GM21390 (cell line): Measurements from ENCODE around the gene IL15.
"Not testable (repeated sequence)": the region's sequence is repeated elsewhere in the genome, so short reads cannot be mapped to it uniquely, and the experiment has no call there.

Experiments
- ATAC-seq: cut with Tn5 transposase; IDR thresholded peaks from one replicate; pipeline ENCODE4 v1.9.1; 2021; ENCODE audit not compliant: unreplicated experiment

Gene IL15

DNA sequence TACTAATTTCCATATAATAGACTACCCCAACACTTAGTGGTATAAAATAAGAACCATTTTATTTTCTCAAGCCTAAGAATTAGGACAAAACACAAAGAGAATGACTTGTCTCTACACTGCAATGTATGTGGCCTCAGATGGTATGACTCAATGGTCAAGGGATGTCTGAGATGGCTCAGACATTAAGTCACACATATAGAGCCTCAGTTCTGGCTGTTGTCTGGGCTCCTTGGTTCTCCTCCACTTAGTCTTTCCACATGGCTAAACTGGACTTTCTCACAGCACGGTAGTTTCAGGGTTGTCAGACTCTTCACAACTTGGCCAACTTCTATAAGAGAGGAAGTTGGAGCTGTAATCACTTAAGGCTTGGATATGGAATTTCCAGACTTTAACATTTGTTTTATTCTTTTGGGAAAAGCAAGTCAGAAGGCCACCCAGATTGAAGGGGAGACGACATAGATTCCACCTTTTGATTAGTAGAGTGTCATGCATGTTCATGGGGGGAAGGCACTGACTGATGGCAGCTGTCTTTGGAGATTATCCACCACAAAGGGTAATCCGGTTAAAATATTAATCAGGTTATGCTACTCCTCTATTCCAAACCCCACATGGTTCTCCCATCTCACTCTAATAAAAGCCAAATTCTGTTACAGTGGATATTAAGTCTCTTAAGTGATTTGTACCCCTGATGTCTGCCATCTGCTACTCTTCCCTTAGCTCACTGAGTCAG, 9.4 kb downstream of the IL15 start:
- no peak for ATAC-seq

DNA sequence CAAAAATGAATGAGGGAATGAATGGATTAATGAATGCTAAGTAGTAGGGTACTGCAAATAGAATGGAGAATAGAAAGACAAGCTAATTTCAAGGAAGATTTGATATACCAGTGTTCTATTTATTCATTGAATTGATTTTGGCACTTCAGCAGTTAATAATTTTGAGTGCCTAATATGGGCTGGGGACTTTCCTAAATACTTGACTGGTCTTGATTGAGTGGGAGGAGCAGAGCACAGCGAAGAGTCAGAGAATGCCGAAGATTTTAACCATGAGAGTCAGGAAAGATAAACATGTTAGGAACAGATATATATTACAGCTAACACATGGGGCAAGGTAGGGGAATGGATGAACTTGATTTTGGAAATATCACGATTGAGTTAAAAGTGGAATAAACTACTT, 10.6 kb downstream of the IL15 start:
- no peak for ATAC-seq

DNA sequence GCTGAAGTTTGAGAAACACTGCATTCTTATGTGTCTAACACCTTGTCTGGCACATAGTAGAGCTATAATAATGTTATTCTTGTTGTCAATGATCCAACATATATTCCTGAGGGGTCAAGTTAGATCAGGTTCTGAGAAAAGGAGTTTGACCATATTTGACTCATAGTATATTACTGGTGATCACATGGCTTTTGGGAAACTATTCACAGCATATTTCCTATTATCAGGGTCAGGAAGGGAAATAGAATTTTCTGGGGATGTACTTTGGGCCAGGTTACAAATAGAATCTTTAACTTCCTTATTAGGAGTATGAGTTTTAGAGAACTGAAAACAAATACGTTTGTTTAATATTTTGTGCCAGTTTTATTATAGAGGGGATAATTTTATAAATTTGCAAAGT, 11.6 kb downstream of the IL15 start:
- no peak for ATAC-seq

DNA sequence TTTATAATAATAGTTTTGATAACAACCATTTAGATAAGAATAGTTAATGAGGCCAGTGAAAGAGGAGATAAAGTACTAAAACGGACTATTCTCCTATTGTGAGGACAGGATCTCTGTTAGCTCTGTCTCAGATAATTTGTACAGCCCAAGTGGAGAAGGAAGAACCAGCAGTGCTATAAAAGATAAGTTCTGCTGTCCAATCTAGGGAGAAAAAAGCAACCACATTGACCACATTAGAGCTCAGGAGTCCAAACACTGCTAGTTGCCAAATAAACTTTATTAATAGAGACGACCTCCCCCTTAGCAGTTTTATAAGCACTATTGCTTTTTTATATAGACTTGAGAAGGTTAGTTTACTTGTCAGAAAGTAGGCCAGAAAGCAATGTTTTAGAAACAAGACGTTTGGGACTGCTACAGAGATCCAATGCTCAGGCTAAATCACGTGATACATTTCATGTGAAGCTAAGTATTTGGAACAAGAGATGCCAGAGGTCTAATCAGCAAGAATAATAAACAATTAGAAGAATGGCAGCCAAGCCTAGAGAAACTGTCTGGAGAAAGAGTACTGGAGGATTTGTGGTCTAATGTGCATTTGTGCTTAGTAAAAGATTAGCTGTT, 15.9 kb downstream of the IL15 start:
- no peak for ATAC-seq

DNA sequence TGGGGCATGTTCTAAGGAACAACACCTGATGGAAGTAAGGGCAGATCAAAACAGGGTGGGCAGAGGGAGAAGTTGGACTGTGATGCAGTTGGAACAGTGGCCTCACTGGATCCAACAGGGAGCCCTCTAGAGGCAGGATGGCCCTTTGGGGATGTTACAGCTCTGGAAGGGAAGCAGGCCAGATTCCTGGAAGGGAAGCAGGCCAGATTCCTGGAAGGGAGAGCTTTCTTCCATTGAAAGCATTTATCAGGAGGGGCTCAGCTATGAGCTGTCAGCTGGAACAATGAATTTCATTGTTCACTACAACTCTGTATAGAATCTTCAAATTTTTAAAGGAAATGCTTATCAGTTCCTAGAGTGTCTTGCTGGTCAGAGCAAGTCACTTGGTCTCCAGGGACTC, 17.7 kb downstream of the IL15 start:
- ATAC-seq = no peak

DNA sequence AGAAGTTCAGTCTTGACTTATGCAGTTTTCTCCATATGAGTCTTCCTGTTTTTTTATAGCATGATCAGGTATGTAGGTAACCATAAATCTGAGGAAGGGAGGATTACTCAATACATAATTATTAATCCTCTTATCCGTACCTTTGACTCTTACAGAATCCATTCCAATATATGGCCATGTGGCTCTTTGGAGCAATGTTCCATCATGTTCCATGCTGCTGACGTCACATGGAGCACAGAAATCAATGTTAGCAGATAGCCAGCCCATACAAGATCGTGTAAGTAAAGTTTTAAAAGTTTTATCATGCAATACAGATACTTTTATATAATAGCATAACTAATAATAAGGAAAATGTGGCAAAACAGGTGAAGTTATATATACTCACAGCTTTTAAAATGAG, 19.6 kb downstream of the IL15 start:
- no peak for ATAC-seq

DNA sequence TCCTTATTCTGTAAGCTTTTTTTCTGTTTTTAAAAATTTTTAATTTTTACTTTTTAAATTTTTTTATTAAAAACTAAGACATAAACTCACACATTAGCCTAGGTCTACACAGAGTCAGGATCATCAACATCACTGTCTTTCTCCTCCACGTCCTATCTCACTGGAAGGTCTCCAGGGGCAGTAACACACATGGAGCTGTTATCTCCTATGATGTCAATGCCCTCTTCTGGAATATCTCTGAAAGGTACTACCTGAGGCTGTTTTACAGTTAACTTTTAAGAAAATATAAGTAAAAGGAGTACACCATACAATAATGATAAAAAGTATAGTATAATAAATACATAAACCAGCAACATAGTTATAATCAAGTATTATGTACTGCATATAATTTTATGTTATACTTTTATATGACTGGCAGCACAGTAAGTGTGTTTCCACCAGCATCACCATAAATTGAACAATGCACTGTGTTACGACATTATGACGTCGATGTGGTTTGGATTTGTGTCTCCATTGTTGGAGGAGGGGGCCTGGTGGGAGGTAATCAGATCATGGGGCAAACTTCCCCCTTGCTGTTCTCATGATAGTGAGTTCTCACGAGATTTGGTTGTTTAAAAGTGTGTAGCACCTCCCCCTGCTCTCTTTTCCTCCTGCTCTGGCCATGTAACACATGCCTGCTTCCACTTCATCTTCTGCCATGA, 21.3 kb downstream of the IL15 start:
- ATAC-seq = peak; percentile 16

DNA sequence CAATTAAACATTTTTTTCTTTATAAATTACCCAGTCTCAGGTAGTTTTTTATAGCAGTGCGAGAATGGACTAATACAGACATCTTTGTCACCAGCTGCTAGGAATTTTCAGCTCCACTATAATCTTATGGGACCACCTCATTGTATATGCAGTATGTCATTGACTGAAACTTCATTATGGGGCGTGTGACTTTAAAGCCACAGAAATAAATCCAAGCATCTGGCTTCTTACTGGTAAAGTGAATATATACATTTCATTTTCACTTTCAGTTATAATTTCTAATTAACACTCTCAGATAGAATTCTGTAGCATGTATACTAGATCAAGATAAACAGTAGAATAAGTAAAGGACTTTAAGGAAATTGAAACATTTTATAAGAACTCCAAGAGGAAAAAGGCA, 21.9 kb downstream of the IL15 start:
- ATAC-seq = peak; percentile 49

DNA sequence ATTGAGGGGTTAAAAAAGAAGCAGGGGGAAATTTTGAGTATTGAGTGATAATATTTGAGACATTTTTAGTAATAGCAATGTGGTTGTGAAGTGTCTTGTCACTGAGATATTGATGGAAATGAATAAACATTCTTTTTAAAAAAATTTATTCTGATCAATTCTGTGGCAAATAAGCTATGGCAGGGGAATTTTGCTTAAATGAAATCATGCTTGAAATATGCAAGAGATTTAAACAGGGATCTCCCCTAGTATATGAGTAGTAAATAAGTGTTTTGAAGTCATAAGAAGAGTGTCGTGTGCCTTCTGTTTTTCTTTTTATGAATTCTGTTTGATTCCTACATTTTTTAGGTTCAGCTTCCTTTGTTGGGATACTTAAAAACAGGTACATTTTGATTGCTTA, 23.2 kb downstream of the IL15 start:
- ATAC-seq = no peak

DNA sequence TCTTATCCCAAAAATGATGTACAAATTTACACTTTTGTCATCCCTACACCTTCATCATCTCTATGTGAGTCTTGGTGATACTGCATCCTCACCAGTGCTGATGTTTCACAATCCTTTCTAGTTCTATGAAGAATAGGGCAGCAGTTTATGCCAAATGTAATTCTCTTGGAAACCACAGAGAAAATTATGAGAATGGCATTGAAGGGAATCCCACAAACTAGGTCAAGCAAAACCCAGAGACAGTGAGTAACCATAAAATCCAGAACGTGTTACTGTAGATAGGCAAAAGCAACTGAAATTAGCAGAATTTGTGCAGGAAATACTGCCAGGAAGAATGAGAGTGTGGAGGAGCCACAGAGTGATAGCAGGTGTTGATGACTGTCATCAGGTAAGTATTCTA, 24.5 kb downstream of the IL15 start:
- ATAC-seq = no peak

DNA sequence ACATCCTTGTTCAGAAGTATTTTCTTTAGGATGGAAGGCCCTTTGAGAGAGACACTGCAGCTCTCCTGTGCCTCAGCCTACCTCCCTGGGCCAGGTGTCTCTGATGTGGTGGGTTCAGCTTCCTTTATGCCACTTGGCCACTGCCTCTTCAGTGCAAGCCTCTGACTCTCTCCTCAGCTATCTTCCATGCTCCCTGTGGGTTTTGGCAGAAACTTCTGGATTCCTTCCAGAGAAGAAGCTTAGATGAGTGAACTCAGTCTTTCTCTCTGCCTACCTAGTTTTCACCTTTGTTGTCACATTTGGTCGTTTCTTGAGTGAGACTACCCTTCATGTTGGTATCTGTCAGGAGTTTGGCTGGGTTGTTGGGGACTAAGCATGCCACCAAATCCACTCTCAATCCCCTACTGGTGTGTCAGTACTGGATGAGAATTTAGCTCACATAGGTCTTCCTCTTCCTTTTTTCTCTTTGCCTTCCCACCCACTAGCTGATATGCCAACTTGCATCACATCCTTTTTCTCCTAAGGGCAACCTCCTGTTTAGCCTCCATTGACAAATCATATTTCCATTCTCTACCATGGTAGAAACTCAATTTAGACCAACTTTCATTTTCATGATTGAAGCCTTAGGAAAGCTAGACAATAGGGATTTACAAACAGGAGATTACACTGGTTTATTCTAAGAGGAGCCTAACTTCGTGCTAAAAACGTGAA, 32.0 kb downstream of the IL15 start:
- ATAC-seq = no peak

DNA sequence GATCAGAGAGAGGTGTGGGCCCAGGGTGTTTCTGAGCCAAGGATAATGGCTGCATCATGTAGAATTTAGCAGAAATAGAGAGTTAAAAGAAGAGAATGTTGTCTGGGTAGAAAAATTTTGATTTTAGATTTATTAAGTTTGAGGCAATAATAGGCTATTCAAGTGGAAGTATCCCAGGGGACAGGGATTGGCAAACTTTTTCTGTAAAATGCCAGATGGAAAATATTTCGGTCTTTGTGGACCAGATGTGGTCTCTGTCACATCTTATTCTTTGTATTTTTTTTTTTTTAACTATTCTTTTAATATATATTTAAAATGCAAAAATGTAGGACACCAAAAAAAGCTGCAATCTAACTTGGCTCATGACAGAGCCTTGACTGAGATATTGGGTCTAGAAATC, 33.1 kb downstream of the IL15 start:
- no peak for ATAC-seq

DNA sequence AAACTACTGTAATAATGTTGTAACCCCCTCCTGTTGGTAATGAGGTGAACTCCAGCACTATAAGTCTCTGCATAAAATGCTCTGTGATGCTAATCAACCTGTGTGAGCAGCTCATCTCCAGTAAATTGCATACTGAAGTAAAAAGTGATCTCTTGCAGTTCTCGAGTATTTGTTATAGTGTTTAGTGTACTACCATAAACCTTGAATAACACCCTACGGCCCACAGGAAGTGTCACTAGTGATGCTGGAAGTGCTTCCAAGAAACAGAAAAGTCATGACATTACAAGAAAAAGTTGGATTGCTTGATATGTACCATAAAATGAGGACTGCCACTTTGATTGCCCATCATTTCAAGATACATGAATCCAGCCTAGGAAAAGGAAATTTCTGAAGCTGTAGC, 39.0 kb downstream of the IL15 start:
- no peak for ATAC-seq

DNA sequence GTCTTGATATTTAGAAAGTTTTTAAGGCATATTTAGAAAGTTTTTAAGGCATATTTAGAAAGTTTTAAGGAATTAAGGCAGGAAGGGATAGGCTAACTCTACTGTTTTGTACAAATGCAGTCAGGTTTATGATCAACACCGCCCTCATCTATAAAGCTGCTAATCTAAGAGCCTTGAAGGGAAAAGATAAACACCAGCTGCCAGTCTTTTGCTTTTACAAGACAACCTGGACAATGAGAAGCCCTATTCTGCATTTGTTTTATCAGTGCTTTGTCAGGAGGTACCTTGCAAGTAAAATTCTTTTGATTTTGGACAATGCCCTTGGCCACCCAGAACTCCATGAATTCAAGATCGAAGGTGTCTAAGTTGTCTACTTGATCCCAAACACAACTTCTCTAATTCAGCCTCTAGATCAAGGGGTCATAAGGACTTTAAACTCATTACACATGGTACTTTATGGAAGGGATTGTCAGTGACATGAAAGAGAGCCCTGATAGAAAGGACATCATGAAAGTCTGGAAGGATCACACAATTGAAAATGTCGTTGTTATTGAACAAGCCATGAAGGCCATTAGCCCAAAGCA, 39.8 kb downstream of the IL15 start:
- ATAC-seq = no peak

DNA sequence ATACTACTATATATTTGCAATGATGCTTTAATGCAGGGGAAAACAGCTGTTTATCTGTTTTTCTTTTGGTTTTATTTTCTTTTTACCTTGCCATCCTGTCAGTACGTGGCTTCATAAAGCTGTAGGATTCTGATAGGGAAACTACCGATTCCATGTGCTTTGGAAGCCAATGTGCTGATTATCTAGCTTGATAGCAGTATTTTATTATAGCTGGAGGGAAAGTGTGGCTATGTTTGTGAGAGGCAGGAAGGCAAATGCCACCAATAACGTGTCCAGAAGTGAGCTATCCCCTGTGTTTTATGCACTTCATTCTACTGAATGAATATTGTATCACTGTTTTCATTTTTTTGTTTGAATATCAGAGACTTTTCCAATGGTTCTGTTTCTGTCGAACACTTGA, 43.7 kb downstream of the IL15 start:
- no peak for ATAC-seq

DNA sequence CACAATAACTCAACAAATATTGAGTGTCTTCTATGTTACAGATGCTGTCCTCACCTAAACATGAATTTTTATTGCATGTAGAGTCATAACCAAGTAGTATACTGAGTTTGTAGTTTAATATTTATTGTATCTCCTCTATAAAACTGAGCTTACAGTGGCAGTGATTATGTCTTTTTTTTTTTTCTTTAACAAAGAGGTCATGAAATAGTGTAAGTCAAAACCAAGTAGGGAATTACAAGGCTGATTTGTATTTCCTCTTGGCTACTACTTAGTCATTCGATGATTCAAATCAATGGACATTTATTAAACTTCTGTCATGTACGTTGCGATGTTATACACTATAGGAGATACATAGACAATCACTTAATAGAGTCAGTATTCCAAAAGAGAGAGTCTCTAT, 48.4 kb downstream of the IL15 start:
- ATAC-seq = no peak

DNA sequence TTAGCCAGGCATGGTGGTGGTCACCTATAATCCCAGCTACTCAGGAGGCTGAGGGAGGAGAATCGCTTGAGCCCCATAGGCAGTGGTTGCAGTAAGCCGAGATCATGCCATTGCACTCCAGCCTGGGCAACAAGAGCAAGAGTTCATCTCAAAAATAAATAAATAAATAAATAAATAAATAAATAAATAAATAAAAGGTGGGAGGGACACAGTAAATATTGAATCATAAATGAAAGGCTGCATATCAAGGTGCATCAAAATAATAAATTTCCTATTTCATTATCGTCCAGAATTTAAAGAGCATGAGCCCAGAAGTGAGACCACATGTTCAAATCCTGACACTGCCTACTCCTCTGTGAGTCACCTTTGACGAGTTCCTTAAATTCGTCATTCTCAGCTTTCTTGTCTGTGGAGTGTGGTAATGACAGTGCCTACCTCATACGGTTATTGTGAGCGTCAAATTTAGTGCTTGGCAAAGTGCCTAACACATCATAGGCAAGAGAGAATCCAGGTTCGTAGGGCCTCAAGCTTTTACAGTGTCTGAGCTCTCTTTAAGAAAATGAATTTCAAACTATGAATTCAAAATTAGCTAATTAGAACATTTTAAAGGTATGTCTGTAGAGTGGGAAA, 49.9 kb downstream of the IL15 start:
- ATAC-seq = no peak

DNA sequence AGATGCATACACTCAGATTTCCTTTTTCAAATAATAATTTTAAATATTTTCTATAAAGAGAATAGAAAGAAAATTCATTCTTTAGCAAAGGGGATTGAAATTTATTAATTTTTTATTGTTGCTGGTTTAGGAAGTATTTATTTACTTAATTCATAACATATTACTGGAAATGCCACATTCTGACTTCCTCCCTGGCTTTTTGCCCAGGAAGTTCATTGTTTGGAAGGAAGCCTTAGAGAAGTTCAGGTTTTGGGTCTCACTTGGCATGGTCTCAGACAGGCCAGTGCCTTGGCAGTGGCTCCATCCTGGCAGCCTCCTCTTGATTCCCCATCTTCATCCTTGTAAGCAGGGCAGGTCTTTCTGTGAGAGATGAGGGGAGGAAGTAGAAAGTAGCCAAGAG, 50.5 kb downstream of the IL15 start:
- no peak for ATAC-seq

DNA sequence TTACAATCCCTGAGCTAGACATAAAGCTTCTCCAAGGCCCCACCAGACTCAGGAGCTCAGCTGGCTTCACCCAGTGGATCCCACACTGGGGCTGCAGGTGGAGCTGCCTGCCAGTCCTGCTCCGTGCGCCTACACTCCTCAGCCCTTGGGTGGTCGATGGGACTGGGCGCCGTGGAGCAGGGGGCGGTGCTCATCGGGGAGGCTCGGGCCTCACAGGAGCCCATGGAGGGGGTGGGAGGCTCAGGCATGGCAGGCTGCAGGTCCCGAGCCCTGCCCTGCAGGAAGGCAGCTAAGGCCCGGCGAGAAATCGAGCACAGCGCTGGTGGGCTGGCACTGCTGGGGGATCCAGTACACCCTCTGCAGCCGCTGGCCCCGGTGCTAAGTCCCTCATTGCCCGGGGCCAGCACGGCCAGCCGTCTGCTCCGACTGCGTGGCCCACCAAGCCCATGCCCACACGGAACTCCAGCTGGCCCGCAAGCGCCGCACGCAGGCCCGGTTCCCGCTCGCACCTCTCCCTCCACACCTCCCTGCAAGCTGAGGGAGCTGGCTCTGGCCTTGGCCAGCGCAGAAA, 53.4 kb downstream of the IL15 start:
- ATAC-seq = not testable (repeated sequence)

DNA sequence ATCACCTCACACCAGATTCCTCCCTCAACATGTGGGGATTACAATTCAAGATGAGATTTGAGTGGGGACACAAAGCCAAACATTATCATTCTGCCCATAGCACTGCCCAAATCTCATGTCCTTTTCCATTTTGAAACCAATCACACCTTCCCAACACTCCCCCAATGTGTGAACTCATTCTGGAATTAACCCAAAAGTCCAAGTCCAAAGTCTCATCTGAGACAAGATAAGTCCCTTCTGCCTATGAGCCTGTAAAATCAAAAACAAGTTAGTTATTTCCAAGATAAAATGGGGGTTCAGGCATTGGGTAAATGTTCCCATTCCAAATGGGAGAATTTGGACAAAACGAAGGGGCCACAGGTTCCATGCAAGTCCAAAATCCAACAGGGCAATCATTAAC, 54.9 kb downstream of the IL15 start:
- ATAC-seq = not testable (repeated sequence)

DNA sequence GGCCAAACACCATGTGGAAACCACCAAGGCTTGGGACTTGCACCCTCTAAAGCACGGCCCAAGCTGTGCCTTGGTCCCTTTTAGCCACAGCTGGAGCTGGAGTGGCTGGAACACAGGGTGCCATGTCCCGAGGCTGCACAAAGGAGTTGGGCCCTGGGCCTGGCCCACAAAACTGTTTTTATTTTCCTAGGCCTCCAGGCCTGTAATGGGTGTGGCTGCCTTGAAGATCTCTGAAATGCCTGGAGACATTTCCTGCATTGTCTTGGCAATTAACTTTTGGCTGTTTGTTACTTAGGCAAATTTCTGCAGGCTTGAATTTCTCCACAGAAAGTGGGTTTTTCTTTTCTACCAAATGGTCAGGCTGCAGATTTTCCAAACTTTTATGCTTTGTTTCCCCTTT, 55.7 kb downstream of the IL15 start:
- ATAC-seq = no peak
